GM23248 (cell line): ENCODE measurements around the gene MRFAP1. TPM values are rescaled to one million over a fixed set of nuclear protein-coding genes. Genes with fewer than 3 reads are reported as not detected.
"Not testable (repeated sequence)": the region's sequence is repeated elsewhere in the genome, so short reads cannot be mapped to it uniquely, and the experiment has no call there.

Experiments
- DNase-seq: peaks from one replicate; pipeline ENCODE4 v3.0.0-alpha.2; 2015
- H2AFZ ChIP-seq: fragments of 200-600 bp; sonication (generic); 2 replicates; pipeline ENCODE4 v1.6.1; 2016; ENCODE audit warnings: antibody characterized with exemption
- H3F3A ChIP-seq: fragments of 200-600 bp; sonication (generic); 2 replicates; pipeline ENCODE4 v1.6.1; 2016; ENCODE audit warnings: mild to moderate bottlenecking, antibody characterized with exemption, mixed run types; ENCODE audit not compliant: insufficient read depth
- H3K27ac ChIP-seq: fragments of 200-600 bp; sonication (generic); 2 replicates; pipeline ENCODE4 v1.5.1; 2016; ENCODE audit warnings: mild to moderate bottlenecking
- H3K27me3 ChIP-seq: fragments of 200-600 bp; sonication (generic); replicated peaks from 2 replicates; pipeline ENCODE4 v1.6.1; 2016; ENCODE audit warnings: mild to moderate bottlenecking; ENCODE audit not compliant: insufficient read depth
- H3K36me3 ChIP-seq: fragments of 200-600 bp; sonication (generic); 2 replicates; pipeline ENCODE4 v1.6.1; 2016; ENCODE audit warnings: low read depth, mild to moderate bottlenecking
- H3K4me1 ChIP-seq: fragments of 200-600 bp; sonication (generic); 2 replicates; pipeline ENCODE4 v1.6.1; 2016; ENCODE audit warnings: mild to moderate bottlenecking; ENCODE audit not compliant: insufficient read depth
- H3K4me2 ChIP-seq: fragments of 200-600 bp; sonication (generic); one replicate; pipeline ENCODE4 v1.6.1; 2016; ENCODE audit warnings: mild to moderate bottlenecking; ENCODE audit not compliant: unreplicated experiment
- H3K4me3 ChIP-seq: fragments of 200-600 bp; sonication (generic); 2 replicates; pipeline ENCODE4 v1.5.1; 2016; ENCODE audit warnings: mild to moderate bottlenecking
- H3K79me2 ChIP-seq: fragments of 200-600 bp; sonication (generic); 2 replicates; pipeline ENCODE4 v1.6.1; 2016; ENCODE audit warnings: mild to moderate bottlenecking; ENCODE audit not compliant: insufficient read depth
- H3K9ac ChIP-seq: fragments of 200-600 bp; sonication (generic); 2 replicates; pipeline ENCODE4 v1.6.1; 2016; ENCODE audit warnings: mild to moderate bottlenecking
- H3K9me2 ChIP-seq: fragments of 200-600 bp; sonication (generic); 2 replicates; pipeline ENCODE4 v1.6.1; 2016; ENCODE audit warnings: mixed run types, mild to moderate bottlenecking, moderate library complexity; ENCODE audit not compliant: insufficient read depth
- H3K9me3 ChIP-seq: fragments of 200-600 bp; sonication (generic); one replicate; pipeline ENCODE4 v1.6.1; 2017; ENCODE audit warnings: low read depth
- H4K20me1 ChIP-seq: fragments of 200-600 bp; sonication (generic); 2 replicates; pipeline ENCODE4 v1.6.0; 2016; ENCODE audit not compliant: insufficient read depth
- EZH2 ChIP-seq: fragments of 200-600 bp; sonication (generic); IDR thresholded peaks from 2 replicates; pipeline ENCODE4 v1.6.1; 2018; ENCODE audit warnings: antibody characterized with exemption, mild to moderate bottlenecking; ENCODE audit not compliant: insufficient read depth, poor library complexity, severe bottlenecking
- EZH2phosphoT487 ChIP-seq: fragments of 200-600 bp; sonication (generic); IDR thresholded peaks from 2 replicates; pipeline ENCODE4 v1.6.1; 2018; ENCODE audit warnings: antibody characterized with exemption, moderate library complexity, mild to moderate bottlenecking, low read depth; ENCODE audit not compliant: insufficient read depth
- WGBS, 2 experiments: methylation state at CpG; one replicate each; pipeline ENCODE4 v1.1.6; 2015 to 2017; ENCODE audit warnings: low lambda C conversion rate in 2 of 2, low coverage in 1 of 2; ENCODE audit errors: missing lambda C conversion rate in 2 of 2; 5-methylcytosine and 5-hydroxymethylcytosine counted together
- in situ Hi-C: fragments of 300-500 bp; cut with MboI; formaldehyde crosslinking; loops from 2 replicates; pipeline ENCODE4 v1.15.0; 2020
- polyA plus RNA-seq: library from polyadenylated mRNA; unstranded; fragments of >200 nt; fragmentation: Nextera tagmentation; extraction: Ambion mirVana; gene quantifications from 2 replicates; pipeline ENCODE4 v1.2.1, GENCODE V29; 2016
- total RNA-seq: library from RNA; depleted of rRNA; stranded (reverse); fragments of >200 nt; shearing (Covaris generic); gene quantifications from 2 replicates; pipeline ENCODE4 v1.2.3, GENCODE V29; 2014

The MRFAP1 gene
- total and polyA plus RNA-seq, 2 experiments from 2014 or later = 108 to 261 TPM

DNA sequence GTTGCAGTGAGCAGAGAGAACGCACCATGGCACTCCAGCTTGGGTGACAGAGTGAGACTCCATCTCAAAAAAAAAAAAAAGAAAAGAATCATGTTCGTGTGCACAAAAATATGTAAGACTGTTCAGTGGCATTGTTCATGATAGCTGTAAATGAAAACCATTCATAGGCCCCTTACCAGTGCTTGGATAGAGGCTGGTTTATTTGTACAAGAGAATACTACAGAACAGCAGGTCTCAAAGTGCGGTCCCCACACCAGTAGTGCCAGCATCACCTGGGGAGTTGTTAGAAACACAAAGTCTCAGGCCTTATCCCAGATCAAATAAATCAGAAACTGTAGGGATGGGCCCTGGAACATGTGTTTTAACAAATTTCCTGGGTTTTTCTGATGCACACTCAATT, 12.7 kb upstream of the MRFAP1 start:
- 70 to 73% methylated on average over 2 to 3 of the region's 3 CpGs for WGBS, 2 experiments

DNA sequence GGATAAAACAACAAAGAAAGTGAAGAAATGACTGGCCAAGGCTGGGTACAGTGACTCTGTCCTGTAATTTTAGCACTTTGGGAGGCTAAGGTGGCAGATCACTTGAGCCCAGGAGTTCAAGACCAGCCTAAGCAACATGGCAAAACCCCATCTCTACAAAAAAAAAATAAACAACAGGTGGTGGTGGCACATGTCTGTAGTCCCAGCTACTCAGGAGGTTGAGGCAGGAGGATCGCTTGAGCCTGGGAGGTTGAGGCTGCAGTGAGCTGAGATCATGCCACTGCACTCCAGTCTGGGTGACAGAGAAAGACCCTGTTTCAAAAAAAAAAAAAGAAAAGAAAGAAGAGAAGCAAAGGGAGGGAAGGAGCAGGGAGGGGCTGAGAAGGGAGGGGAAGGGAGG, 12.0 kb upstream of the MRFAP1 start:
- DNase-seq, H3K27ac ChIP-seq, H2AFZ ChIP-seq, H3K4me2 ChIP-seq, H3K4me3 ChIP-seq, H3K36me3 ChIP-seq, H3K9me2 ChIP-seq, H3K4me1 ChIP-seq, H4K20me1 ChIP-seq, H3F3A ChIP-seq, in situ Hi-C loops, H3K9ac ChIP-seq, H3K79me2 ChIP-seq, H3K27me3 ChIP-seq, H3K9me3 ChIP-seq: not testable (repeated sequence)
- 87 to 100% methylated on average over 1 of the region's 1 CpG for WGBS, 2 experiments

More for the DNA sequence above, 12.7 kb upstream of the MRFAP1 start:
- no peaks in the 10 kb centered on the region for H3K9me2 ChIP-seq
- H3K4me1 ChIP-seq = no peaks in the 10 kb centered on the region
- no peak overlapping the region for H3K27ac ChIP-seq
- no peak for TF ChIP-seq EZH2
- in situ Hi-C loops = no loop called here
- no peaks in the 10 kb centered on the region for H3F3A ChIP-seq
- H2AFZ ChIP-seq = no peak overlapping the region
- H3K4me3 ChIP-seq = no peak overlapping the region
- H3K9me3 ChIP-seq = no peaks in the 10 kb centered on the region
- H4K20me1 ChIP-seq = no peaks in the 10 kb centered on the region
- no peak for DNase-seq
- no peaks in the 10 kb centered on the region for H3K27me3 ChIP-seq
- H3K4me2 ChIP-seq = no peak overlapping the region
- no peaks in the 10 kb centered on the region for H3K36me3 ChIP-seq
- peaks cover 5% of the 10 kb centered on the region; the same call in 1 of the 2 replicates for H3K79me2 ChIP-seq
- H3K9ac ChIP-seq = no peak overlapping the region

DNA sequence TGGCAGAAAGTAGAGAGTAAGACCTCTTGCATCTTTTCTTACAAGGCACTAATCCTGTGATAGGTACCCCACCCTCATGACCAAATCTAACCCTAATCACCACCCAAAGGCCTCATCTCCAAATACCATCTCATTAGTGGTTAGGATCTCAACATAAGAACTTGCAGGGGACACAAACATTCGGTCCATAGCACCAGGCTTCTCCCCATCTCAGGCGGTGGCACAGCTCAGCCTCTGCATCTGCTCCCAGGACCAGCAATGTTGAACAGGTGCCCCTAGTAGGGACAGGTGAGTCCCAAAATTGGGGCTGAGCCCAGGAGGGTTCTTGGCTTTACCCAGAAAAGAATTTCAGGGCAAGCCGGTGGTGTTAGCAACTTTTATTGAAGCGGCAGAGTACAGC, 8.4 kb upstream of the MRFAP1 start:
- in situ Hi-C loops = no loop called here
- no peaks in the 10 kb centered on the region for H3K9me2 ChIP-seq

DNA sequence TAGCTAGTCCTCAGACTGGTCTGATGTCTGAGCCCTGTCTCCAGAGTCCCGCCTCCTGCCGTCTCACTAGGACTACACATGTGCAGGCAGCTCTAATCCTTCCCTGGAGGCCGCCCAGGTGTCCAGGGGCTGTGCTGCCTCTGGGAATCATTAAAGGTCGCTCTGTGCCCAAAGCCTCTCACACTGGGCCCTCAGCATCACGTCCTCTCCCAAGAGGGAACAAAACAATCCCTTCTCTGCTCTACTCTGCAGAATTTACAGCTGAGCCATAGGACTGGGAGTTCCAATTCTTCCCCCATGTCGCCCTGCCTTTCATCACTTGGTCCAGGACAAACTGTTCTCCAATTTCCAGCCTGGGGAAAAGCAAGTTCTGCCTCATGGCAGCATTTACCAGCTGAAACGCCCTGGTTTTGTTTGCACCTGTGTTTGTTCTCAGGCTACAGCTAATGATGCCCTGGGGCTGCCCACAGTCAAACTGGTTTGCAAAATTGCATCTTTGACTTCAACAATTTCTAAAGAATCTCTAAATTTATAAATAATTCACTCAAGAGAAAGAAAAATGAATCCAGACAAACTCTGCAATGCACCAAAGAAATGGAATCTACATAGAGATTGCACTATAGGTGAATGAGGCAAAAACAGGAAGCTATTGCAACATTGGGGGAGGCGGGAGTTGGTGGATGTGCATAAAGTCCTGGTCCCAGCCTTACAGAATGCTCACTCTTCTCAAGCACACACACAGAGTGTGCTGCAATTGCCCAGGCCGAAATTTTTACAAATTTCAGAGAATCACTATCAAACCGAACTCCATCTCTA, 7.2 kb upstream of the MRFAP1 start:
- no peak overlapping the region for H3K4me3 ChIP-seq

More for the DNA sequence above, 8.4 kb upstream of the MRFAP1 start:
- Histone ChIP-seq H3K79me2 (peaks cover 5% of the 10 kb centered on the region; the same call in 1 of the 2 replicates), H3K27me3 (no peaks in the 10 kb centered on the region), H2AFZ (no peak overlapping the region), H3K36me3 (no peaks in the 10 kb centered on the region), H3K4me1 (0 out of 2 replicates have a peak, but pooled peaks cover 5% of the 10 kb centered on the region), H3K4me2 (no peak overlapping the region), H3K9me3 (no peaks in the 10 kb centered on the region), H4K20me1 (no peaks in the 10 kb centered on the region), H3F3A (no peaks in the 10 kb centered on the region), H3K9ac (no peak overlapping the region), H3K27ac (no peak overlapping the region), H3K4me3 (no peak overlapping the region)
- no peak for DNase-seq
- TF ChIP-seq EZH2 (no peak), EZH2phosphoT487 (no peak)
- WGBS, 2 experiments = 85 to 93% methylated on average over 4 of the region's 4 CpGs

More for the DNA sequence above, 7.2 kb upstream of the MRFAP1 start:
- Histone ChIP-seq H3K27me3 (no peaks in the 10 kb centered on the region), H3K4me1 (0 out of 2 replicates have a peak, but pooled peaks cover 5% of the 10 kb centered on the region), H2AFZ (no peak overlapping the region), H3K27ac (no peak overlapping the region), H3K4me2 (no peak overlapping the region), H3F3A (no peaks in the 10 kb centered on the region), H3K9ac (no peak overlapping the region), H4K20me1 (no peaks in the 10 kb centered on the region), H3K9me2 (no peaks in the 10 kb centered on the region), H3K9me3 (no peaks in the 10 kb centered on the region), H3K79me2 (peaks cover 5% of the 10 kb centered on the region; the same call in 1 of the 2 replicates), H3K36me3 (no peaks in the 10 kb centered on the region)
- TF ChIP-seq EZH2phosphoT487 = no peak
- no peak for TF ChIP-seq EZH2
- in situ Hi-C loops = no loop called here
- DNase-seq = peak; percentile 32
- WGBS, 2 experiments = 68 to 71% methylated on average over 10 of the region's 10 CpGs
